SK-N-SH (cell line): Measurements from ENCODE around the gene ATP13A5. TPM values are rescaled to one million over a fixed set of nuclear protein-coding genes. Genes with fewer than 3 reads are reported as not detected.

Experiments
- CTCF ChIA-PET: fragments of 300-600, 350-600 bp; formaldehyde crosslinking; extraction: SDS; loops from one replicate; lab custom pipeline; 2021; lab: Yijun Ruan, JAX
- POLR2A ChIA-PET: fragments of 350-600 bp; sonication (Branson Sonifier 250); formaldehyde crosslinking; extraction: SDS; loops from one replicate; lab custom pipeline; 2020; ENCODE audit warnings: antibody characterized with exemption, inconsistent platforms; lab: Yijun Ruan, JAX
- DNase-seq: peaks from one replicate; pipeline ENCODE4 v3.0.0; 2012
- H2AFZ ChIP-seq: fragments of 200-600 bp; sonication (generic); 2 replicates; pipeline ENCODE4 v1.8.1; 2016; ENCODE audit warnings: antibody characterized with exemption, mild to moderate bottlenecking, low read depth
- H3F3A ChIP-seq: fragments of 200-600 bp; sonication (generic); replicated peaks from 2 replicates; pipeline ENCODE3; 2016; ENCODE audit warnings: antibody characterized with exemption, mild to moderate bottlenecking; ENCODE audit not compliant: insufficient read depth
- H3K27ac ChIP-seq, 2 experiments: fragments of 200-500 bp in 1 of 2; fragments of 200-600 bp in 1 of 2; sonication (Bioruptor generic) in 1 of 2; sonication (generic), shearing (Covaris generic) in 1 of 2; 2 replicates each; pipeline versions ENCODE4 v1.5.1 to v1.6.1; 2014 to 2016; ENCODE audit warnings: low read depth in 2 of 2, inconsistent platforms in 1 of 2, low read length in 1 of 2, mild to moderate bottlenecking in 1 of 2, mixed read lengths in 1 of 2
- H3K27me3 ChIP-seq: fragments of 200-600 bp; sonication (generic), shearing (Covaris generic); 2 replicates; pipeline ENCODE4 v1.6.1; 2016; ENCODE audit warnings: mixed run types; ENCODE audit not compliant: insufficient read depth
- H3K36me3 ChIP-seq, 2 experiments: fragments of 200-500 bp in 1 of 2; fragments of 200-600 bp in 1 of 2; sonication (Bioruptor generic) in 1 of 2; sonication (generic) in 1 of 2; replicated peaks in 1 of 2; 2 replicates each; pipeline versions ENCODE3 to v1.5.1; 2014 to 2016; ENCODE audit warnings: low read length in 1 of 2, mild to moderate bottlenecking in 1 of 2; ENCODE audit not compliant: insufficient read depth in 2 of 2, control insufficient read depth in 1 of 2
- H3K4me1 ChIP-seq, 2 experiments: fragments of 200-500 bp in 1 of 2; fragments of 200-600 bp in 1 of 2; sonication (Bioruptor generic) in 1 of 2; sonication (generic), shearing (Covaris generic) in 1 of 2; 2 replicates each; pipeline versions ENCODE4 v1.5.1 to v1.6.1; 2014 to 2016; ENCODE audit warnings: low read depth in 1 of 2, low read length in 1 of 2, mixed run types in 1 of 2; ENCODE audit not compliant: insufficient read depth in 2 of 2, control insufficient read depth in 1 of 2
- H3K4me2 ChIP-seq: fragments of 200-600 bp; sonication (generic), shearing (Covaris generic); 2 replicates; pipeline ENCODE4 v1.6.1; 2017; ENCODE audit warnings: mixed run types
- H3K4me3 ChIP-seq, 2 experiments: fragments of 200-500 bp in 1 of 2; fragments of 200-600 bp in 1 of 2; sonication (Bioruptor generic) in 1 of 2; sonication (generic), shearing (Covaris generic) in 1 of 2; 2 replicates each; pipeline versions ENCODE4 v1.5.1 to v1.8.1; 2014 to 2016; ENCODE audit warnings: low read depth in 2 of 2, inconsistent platforms in 1 of 2, low read length in 1 of 2, mild to moderate bottlenecking in 1 of 2, mixed read lengths in 1 of 2, moderate library complexity in 1 of 2
- H3K79me2 ChIP-seq: fragments of 200-600 bp; sonication (generic); 2 replicates; pipeline ENCODE4 v1.8.1; 2017; ENCODE audit warnings: mild to moderate bottlenecking; ENCODE audit not compliant: insufficient read depth
- H3K9ac ChIP-seq: fragments of 200-600 bp; sonication (generic); 2 replicates; pipeline ENCODE4 v1.6.1; 2017; ENCODE audit warnings: mixed run types
- H3K9me2 ChIP-seq: fragments of 200-600 bp; sonication (generic); 2 replicates; pipeline ENCODE4 v1.6.1; 2017; ENCODE audit warnings: mixed run types
- H3K9me3 ChIP-seq: fragments of 200-600 bp; sonication (generic); 2 replicates; pipeline ENCODE4 v1.6.1; 2017; ENCODE audit warnings: mixed run types, mild to moderate bottlenecking, moderate library complexity
- H4K20me1 ChIP-seq: fragments of 200-600 bp; sonication (generic); 2 replicates; pipeline ENCODE4 v1.6.1; 2017; ENCODE audit warnings: mild to moderate bottlenecking, mixed run types; ENCODE audit not compliant: insufficient read depth
- ELF1 ChIP-seq: IDR thresholded peaks from 2 replicates; pipeline ENCODE4 v1.4.0; 2012
- EP300 ChIP-seq, 2 experiments: IDR thresholded peaks; 2 replicates each; pipeline versions ENCODE4 v1.4.0 to v1.6.1; 2012; ENCODE audit warnings: borderline replicate concordance in 1 of 2, low read depth in 1 of 2, low read length in 1 of 2
- EZH2phosphoT487 ChIP-seq: fragments of 200-600 bp; sonication (generic); IDR thresholded peaks from 2 replicates; pipeline ENCODE4 v1.6.1; 2017; ENCODE audit warnings: low read depth, mixed run types, mild to moderate bottlenecking, antibody characterized with exemption, moderate library complexity, borderline replicate concordance
- FOSL2 ChIP-seq: IDR thresholded peaks from 2 replicates; pipeline ENCODE4 v1.4.0; 2012; ENCODE audit warnings: low read depth, mild to moderate bottlenecking, moderate library complexity, borderline replicate concordance
- FOXJ3 ChIP-seq: sonication (generic); formaldehyde crosslinking; IDR thresholded peaks from 2 replicates; pipeline ENCODE4 v1.5.1; 2020; ENCODE audit warnings: mild to moderate bottlenecking, missing genetic modification reagents
- GABPA ChIP-seq: IDR thresholded peaks from 2 replicates; pipeline ENCODE4 v1.4.0; 2012; ENCODE audit warnings: low read depth, mild to moderate bottlenecking
- GATA2 ChIP-seq: sonication (generic); formaldehyde crosslinking; IDR thresholded peaks from 2 replicates; pipeline ENCODE4 v1.5.0; 2020; ENCODE audit warnings: mild to moderate bottlenecking, missing genetic modification reagents
- IRF3 ChIP-seq: fragments of 150-350 bp; IDR thresholded peaks from 2 replicates; pipeline ENCODE4 v1.6.1; 2016; ENCODE audit warnings: mild to moderate bottlenecking, low read depth, low read length
- JUND ChIP-seq: IDR thresholded peaks from 2 replicates; pipeline ENCODE4 v1.4.0; 2012
- MEF2A ChIP-seq: IDR thresholded peaks from 2 replicates; pipeline ENCODE4 v1.4.0; 2012; ENCODE audit warnings: low read depth, borderline replicate concordance
- MXI1 ChIP-seq: IDR thresholded peaks from 2 replicates; pipeline ENCODE4 v1.6.1; 2012; ENCODE audit warnings: mild to moderate bottlenecking, low read depth, low read length, improper control_type of control experiment
- NRF1 ChIP-seq: IDR thresholded peaks from 2 replicates; pipeline ENCODE4 v1.6.1; 2012; ENCODE audit warnings: low read depth, mild to moderate bottlenecking, low read length
- POLR2AphosphoS5 ChIP-seq: IDR thresholded peaks from 2 replicates; pipeline ENCODE4 v1.6.1; 2012; ENCODE audit warnings: low read depth, low read length
- RAD21 ChIP-seq: IDR thresholded peaks from 2 replicates; pipeline ENCODE4 v1.6.1; 2012; ENCODE audit warnings: mild to moderate bottlenecking, low read length
- RCOR1 ChIP-seq: fragments of 150-350 bp; IDR thresholded peaks from 2 replicates; pipeline ENCODE4 v1.6.1; 2017; ENCODE audit warnings: antibody characterized with exemption, low read length
- RXRA ChIP-seq: IDR thresholded peaks from 2 replicates; pipeline ENCODE4 v1.4.0; 2012; ENCODE audit warnings: low read depth, mild to moderate bottlenecking, borderline replicate concordance
- TCF12 ChIP-seq: IDR thresholded peaks from 2 replicates; pipeline ENCODE4 v1.4.0; 2012
- USF2 ChIP-seq: fragments of 150-350 bp; IDR thresholded peaks from 2 replicates; pipeline ENCODE4 v1.6.1; 2017; ENCODE audit warnings: antibody characterized with exemption, low read length, low read depth, borderline replicate concordance
- ZBTB33 ChIP-seq: IDR thresholded peaks from 2 replicates; pipeline ENCODE4 v1.4.0; 2012; ENCODE audit warnings: low read depth, borderline replicate concordance
- whole genome bisulfite sequencing: methylation state at CpG from one replicate; pipeline ENCODE4 v1.1.6; 2017; ENCODE audit warnings: low lambda C conversion rate; 5-methylcytosine and 5-hydroxymethylcytosine counted together
- polyA plus RNA-seq, 3 experiments: library from polyadenylated mRNA; depleted of rRNA; stranded (reverse); fragments of >200 nt; gene quantifications; 2 replicates each; pipeline ENCODE4 v1.2.3, GENCODE V29; 2012
- TF ChIP-seq, protein P1 (sequence below): IDR thresholded peaks from 2 replicates; pipeline ENCODE4; 2012

Gene ATP13A5
- polyA plus RNA-seq, 1 of the 3 experiments (the other 2 are of a cell fraction), result not detected

DNA sequence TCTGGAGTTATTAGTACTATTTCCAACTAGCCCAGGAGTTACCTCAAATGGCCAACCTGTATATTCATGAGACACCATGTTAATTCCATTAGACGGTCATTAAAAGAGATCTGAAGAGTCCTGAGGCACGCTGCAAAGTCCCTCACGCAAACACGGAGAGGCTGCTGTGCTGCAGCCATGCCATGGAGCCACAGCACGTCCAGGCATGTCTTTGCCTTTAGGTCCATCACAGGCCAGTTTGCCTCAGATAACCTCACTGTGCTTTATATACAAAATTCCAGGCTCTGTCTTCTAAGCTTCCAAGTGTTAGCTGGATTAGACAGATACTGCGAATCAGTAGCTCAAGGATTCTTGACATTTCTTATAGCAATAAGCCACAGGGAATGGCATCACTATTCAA lies 147.4 kb downstream of the ATP13A5 start:
- Histone ChIP-seq H3F3A (no peaks in the 10 kb centered on the region), H3K27me3 (no peaks in the 10 kb centered on the region), H3K4me2 (no peak overlapping the region), H3K36me3 (no peaks in the 10 kb centered on the region), H3K9ac (no peak overlapping the region), H2AFZ (no peak overlapping the region), H3K79me2 (no peaks in the 10 kb centered on the region), H3K9me3 (no peaks in the 10 kb centered on the region), H3K4me3 (no peak overlapping the region), H4K20me1 (no peaks in the 10 kb centered on the region), H3K4me1 (no peaks in the 10 kb centered on the region), H3K27ac (no peak overlapping the region), H3K9me2 (no peaks in the 10 kb centered on the region)
- POLR2A ChIA-PET, result no interaction called here
- CTCF ChIA-PET, result no interaction called here
- whole genome bisulfite sequencing, result 49% methylated on average over 6 of the region's 6 CpGs
- no peak for DNase-seq
- TF ChIP-seq FOXJ3 (CRISPR knock-in tag), result no peak
- TF ChIP-seq EZH2phosphoT487, result no peak
- no peak for TF ChIP-seq MXI1
- TF ChIP-seq MEF2A, result no peak
- no peak for TF ChIP-seq FOSL2
- TF ChIP-seq, protein P1, sequence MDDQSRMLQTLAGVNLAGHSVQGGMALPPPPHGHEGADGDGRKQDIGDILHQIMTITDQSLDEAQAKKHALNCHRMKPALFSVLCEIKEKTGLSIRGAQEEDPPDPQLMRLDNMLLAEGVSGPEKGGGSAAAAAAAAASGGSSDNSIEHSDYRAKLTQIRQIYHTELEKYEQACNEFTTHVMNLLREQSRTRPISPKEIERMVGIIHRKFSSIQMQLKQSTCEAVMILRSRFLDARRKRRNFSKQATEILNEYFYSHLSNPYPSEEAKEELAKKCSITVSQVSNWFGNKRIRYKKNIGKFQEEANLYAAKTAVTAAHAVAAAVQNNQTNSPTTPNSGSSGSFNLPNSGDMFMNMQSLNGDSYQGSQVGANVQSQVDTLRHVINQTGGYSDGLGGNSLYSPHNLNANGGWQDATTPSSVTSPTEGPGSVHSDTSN, result no peak
- TF ChIP-seq NRF1, result no peak
- TF ChIP-seq GATA2 (CRISPR knock-in tag), result no peak
- TF ChIP-seq USF2, result no peak
- TF ChIP-seq RCOR1, result no peak
- TF ChIP-seq GABPA, result no peak
- no peak for TF ChIP-seq RAD21
- TF ChIP-seq EP300 (IDR thresholded peaks at IDR 0.05; ENCODE audit: borderline replicate concordance in 1 of 2, low read depth in 1 of 2, low read length in 1 of 2), result no peak
- TF ChIP-seq POLR2AphosphoS5, result no peak

DNA sequence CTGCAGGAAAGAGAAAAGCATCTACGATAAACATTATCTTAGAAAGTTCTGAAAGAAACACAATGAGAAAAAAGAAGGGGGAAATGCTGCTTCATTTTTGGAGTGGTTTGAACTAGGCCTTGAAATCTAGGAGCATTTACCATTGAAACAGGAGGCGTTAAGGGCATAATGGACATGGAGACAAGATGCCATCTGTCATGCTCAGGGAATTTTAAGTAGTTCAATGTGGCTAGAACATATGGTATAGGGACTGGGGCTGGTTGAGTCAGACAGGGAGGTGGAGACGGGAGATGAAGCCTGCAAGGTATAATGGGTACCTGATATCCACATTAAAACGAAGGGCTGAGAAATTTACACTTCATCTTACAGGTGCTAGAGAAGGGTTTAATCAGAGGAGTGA lies 147.9 kb downstream of the ATP13A5 start:
- H3K36me3 ChIP-seq, result no peaks in the 10 kb centered on the region
- no peak overlapping the region for H2AFZ ChIP-seq
- no peaks in the 10 kb centered on the region for H3K9me2 ChIP-seq
- H3K79me2 ChIP-seq, result no peaks in the 10 kb centered on the region
- H3K4me2 ChIP-seq, result no peak overlapping the region
- POLR2A ChIA-PET, result no interaction called here
- DNase-seq, result no peak
- no peaks in the 10 kb centered on the region for H3K9me3 ChIP-seq
- TF ChIP-seq TCF12, result no peak
- TF ChIP-seq ZBTB33, result no peak
- TF ChIP-seq RXRA, result no peak
- TF ChIP-seq JUND, result no peak
- TF ChIP-seq GATA2 (CRISPR knock-in tag), result no peak
- no peak for TF ChIP-seq POLR2AphosphoS5
- TF ChIP-seq IRF3, result no peak
- TF ChIP-seq ELF1, result no peak
- no peak overlapping the region for H3K9ac ChIP-seq
- H3K4me1 ChIP-seq, result no peaks in the 10 kb centered on the region
- H3K27me3 ChIP-seq, result no peaks in the 10 kb centered on the region
- 28% methylated on average over 4 of the region's 4 CpGs for WGBS
- CTCF ChIA-PET, result no interaction called here
- H3K4me3 ChIP-seq, result no peak overlapping the region
- H3F3A ChIP-seq, result no peaks in the 10 kb centered on the region
- H4K20me1 ChIP-seq, result no peaks in the 10 kb centered on the region
- H3K27ac ChIP-seq, result no peak overlapping the region
